ENCODE measurements around the gene MACF1.

Gene MACF1

GRCh38 chr1:39346872-39347271 lies 142.4 kb downstream of the MACF1 start:
- DNase-seq, result no peak

- no peak for DNase-seq
Measured at GRCh38 chr1:39348278-39348677, 143.8 kb downstream of the MACF1 start.

GRCh38 chr1:39352881-39353280 lies 148.4 kb downstream of the MACF1 start:
- no peak for DNase-seq

GRCh38 chr1:39354572-39354971 lies 150.1 kb downstream of the MACF1 start:
- no peak for DNase-seq

- no peak for DNase-seq
Measured at GRCh38 chr1:39358491-39358890, 154.0 kb downstream of the MACF1 start.

GRCh38 chr1:39359028-39359570 lies 154.6 kb downstream of the MACF1 start:
- DNase-seq, result no peak

GRCh38 chr1:39360731-39361130 lies 156.2 kb downstream of the MACF1 start:
- no peak for DNase-seq

- DNase-seq, result no peak
Measured at GRCh38 chr1:39361446-39361845, 157.0 kb downstream of the MACF1 start.

GRCh38 chr1:39363267-39363666 lies 158.8 kb downstream of the MACF1 start:
- no peak for DNase-seq

- no peak for DNase-seq
Measured at GRCh38 chr1:39368045-39368444, 163.6 kb downstream of the MACF1 start.

- no peak for DNase-seq
Measured at GRCh38 chr1:39369565-39369964, 165.1 kb downstream of the MACF1 start.

GRCh38 chr1:39370602-39371001 lies 166.1 kb downstream of the MACF1 start:
- no peak for DNase-seq

- no peak for DNase-seq
Measured at GRCh38 chr1:39372105-39372504, 167.6 kb downstream of the MACF1 start.

- DNase-seq, result no peak
Measured at GRCh38 chr1:39376656-39377055, 172.2 kb downstream of the MACF1 start.

- no peak for DNase-seq
Measured at GRCh38 chr1:39378377-39378776, 173.9 kb downstream of the MACF1 start.

- no peak for DNase-seq
Measured at GRCh38 chr1:39379187-39379586, 174.7 kb downstream of the MACF1 start.

- DNase-seq, result no peak
Measured at GRCh38 chr1:39380036-39380435, 175.5 kb downstream of the MACF1 start.

- no peak for DNase-seq
Measured at GRCh38 chr1:39381839-39382238, 177.3 kb downstream of the MACF1 start.

- DNase-seq, result no peak
Measured at GRCh38 chr1:39384305-39384704, 179.8 kb downstream of the MACF1 start.

- DNase-seq, result no peak
Measured at GRCh38 chr1:39385067-39385988, 180.8 kb downstream of the MACF1 start.

- DNase-seq, result no peak
Measured at GRCh38 chr1:39386997-39387396, 182.5 kb downstream of the MACF1 start.

- no peak for DNase-seq
Measured at GRCh38 chr1:39387452-39387851, 183.0 kb downstream of the MACF1 start.

Data from anterior cingulate cortex (tissue), 58 donors.